GM19452 (cell line): Measurements from ENCODE around the gene B4GALT5.

Source experiments
- ATAC-seq: cut with Tn5 transposase; IDR thresholded peaks from one replicate; pipeline ENCODE4 v1.9.1; 2021; ENCODE audit not compliant: unreplicated experiment

B4GALT5 gene

DNA sequence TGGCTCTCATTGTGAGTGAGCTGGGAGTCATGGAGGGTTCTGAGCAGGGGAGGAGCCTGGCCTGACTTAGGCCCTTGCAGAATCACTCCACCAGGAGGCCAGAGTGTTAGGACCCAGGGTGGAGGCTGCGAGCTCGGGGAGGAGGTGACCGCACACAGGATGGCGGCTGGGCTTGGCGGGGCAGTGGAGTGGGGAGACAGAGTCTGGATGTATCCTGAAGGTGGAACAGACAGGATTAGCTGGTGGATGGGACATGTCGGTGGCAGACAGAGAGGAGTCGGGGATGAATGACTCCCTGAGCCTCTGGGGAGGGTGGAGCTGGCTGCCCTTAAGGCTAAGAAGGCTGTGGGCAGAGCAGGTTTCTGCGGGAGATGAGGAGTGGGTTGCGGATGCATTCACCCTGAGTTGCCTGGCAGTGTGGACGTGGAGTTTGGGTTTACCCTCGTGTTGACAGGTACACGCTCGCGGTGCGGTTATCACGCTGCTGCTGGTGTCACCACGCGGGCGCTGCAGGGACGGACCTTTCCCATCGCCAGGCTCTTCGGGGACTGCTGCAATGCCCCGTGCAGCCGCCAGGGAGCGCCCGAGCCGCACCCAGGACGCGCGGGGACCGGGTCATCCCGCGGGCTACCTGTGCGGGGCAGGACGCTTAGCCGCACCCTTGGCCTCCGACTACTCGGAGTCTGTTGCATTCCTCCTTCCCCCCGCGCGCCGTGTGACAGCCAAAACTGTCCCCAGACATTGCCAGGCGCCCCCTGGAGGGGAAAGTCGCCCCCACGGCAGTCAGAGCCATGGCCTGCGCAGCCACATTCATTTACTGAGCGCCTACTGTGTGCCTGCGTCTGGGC is 102.8 kb downstream of the B4GALT5 start:
- peak; percentile 50 for ATAC-seq

DNA sequence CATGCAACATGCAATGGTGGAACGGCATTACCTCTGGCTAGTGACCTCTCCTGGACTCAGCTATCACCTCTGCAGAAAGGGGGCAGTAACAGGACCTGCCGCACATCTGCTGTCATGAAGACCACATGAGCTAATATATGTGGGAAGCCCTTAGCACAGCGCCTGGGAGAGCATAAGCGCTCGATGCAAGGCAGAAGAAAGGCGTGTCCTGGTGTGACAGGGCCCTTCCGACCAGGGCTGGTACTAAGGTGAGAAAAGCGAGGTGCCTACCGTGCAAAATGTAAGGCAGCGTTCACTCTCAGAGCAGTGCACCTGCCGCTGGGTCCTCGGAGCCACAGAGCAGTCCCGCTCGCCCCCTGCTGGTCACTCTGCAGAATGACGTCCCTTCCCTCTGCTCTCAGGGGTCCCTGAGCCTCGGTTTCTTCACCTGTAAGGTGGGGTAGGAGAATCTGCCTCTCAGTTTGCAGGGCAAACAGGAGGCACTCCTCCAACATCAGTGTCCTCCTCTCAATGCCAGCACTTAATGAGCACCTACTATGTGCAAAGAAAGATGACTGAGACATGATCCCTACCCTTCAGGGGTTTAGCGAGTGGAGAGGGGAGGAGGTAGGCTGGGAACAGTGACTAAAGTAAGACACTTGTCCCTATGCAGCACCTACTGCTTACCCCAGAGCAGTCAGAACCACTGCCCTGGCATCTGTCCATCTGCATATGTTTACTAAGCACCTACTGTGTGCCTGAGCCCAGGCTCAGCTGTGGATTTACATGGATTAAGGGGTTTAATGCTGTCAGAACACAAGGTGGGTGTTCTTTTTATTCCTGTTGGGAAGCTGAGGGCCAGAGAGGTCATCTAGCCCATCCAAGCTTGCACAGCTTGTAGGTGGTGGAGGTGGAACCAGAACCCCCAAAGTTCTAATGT is 104.7 kb downstream of the B4GALT5 start:
- ATAC-seq: no peak

DNA sequence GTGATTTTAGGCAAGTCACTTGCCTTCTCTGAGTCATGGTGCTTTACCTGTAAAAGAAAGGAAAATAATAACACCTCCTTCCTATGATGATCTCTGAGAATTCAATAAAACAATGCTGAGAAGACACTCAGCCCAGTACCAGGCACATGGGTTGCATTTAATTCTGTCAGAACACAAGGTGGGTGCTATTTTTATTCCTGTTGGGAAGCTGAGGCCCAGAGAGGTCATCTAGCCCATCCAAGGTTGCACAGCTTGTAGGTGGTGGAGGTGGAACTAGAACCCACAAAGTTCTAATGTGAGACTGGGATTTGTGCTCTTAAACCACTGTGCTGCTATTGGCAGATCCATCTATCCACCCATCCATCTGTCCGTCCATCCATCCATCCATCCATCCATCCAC is 106.1 kb downstream of the B4GALT5 start:
- ATAC-seq: no peak

DNA sequence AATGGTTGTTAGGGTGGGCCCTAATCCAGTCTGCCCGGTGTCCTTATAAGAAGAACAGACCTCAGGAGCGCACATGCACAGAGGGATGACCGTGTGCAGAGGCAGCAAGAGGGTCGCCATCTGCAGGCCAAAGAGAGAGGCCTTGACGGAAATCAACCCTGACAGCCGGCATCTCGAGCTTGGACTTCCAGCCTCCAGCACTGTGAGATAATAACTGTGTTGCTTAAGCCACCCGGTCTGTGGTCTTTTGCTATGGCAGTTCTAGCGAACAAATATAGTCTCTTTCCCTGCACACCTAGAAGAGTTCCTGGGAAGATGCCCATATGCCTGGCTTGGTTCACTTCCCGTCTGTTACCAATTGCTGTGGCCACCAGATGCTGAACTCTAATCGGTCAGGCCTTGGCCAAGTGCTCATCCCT is 110.5 kb downstream of the B4GALT5 start:
- no peak for ATAC-seq

DNA sequence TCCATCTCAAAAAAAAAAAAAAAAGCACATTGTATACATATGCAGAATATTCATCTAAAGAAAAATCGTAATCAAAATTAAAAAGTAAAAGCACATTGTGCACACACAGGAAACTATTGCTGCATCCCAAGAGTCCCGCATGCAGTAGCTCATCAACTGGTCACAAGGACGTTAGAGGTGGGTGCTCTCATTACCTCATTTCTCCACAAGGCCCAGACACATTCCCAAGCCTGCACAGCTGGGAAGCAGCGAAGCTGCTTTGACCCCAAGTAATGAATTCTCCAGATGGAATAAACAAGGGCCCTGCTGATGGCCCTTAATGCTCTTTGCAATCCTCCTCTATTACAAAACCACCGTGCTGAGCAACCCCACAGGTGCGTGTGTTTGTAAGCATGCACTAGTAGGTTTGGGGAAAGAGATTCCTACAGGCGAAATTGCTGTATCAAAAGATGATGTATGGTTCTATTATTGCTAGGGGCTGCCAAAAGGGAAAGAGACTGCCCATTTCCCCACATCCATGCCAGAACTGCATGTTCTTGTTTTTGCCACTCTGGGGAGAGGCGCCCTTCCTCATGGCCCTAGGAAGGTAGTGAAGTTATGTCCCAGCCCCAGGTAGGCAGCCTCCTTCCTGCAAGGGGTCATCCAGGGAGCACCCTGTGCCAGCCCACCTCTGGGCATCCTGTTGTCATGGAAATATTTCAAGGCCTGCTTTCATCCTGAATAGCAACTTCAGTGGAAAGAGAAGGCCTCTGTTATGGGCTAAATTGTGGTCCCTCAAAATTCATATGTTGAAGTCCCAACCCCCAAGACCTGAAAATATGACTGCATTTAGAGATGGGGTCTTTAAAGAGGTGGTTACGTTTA is 111.1 kb downstream of the B4GALT5 start:
- no peak for ATAC-seq

DNA sequence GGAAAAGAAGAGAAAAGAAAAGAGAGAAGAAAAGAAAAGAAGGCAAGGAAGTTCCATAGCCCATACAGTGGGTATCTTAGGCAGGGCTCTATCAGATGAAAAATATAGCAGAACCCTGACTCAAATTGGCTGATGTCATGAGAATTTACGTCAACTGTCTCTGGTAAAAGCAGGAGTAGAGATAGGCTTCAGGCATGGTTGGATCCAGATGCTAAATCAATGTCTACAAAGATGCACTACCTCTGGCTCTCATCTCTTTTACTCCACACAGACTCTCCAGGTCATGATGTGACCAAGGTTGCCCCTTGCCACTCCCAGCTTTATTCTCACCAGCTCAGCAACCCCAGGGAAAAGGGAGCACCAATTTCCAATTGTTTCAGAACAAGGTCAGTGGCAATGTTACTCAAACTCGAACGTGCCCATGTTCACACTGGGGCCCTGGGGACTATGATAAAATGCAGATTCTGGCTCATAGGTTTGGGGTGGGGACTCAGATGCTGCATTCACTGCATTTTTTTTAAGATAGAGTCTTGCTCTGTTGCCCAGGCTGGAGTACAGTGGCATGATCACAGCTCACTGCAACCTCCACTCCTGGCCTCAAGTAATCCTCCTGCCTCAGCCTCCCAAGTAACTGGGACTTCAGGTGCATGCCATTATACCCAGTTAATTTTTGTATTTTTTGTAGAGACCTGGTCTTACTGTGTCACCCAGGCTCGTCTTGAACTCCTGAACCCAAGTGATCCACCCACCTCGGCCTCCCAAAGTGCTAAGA is 112.3 kb downstream of the B4GALT5 start:
- ATAC-seq: no peak

DNA sequence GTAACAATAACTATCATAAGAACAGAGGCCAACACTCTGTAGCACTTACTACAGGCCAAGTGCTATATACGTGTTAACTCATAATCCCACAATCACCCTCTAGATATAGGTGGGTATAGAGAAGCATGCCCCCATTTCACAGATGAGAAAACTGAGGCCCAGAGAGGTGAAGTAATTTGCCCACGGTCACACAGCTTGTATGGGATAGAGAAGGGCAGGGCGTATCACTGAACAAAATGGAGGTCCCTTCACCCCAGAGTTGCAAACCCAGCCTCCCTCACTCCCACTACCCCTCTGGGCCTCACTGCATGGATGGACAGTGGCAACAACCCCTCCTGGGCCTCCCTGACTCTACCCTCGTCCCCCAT is 113.9 kb downstream of the B4GALT5 start:
- no peak for ATAC-seq

DNA sequence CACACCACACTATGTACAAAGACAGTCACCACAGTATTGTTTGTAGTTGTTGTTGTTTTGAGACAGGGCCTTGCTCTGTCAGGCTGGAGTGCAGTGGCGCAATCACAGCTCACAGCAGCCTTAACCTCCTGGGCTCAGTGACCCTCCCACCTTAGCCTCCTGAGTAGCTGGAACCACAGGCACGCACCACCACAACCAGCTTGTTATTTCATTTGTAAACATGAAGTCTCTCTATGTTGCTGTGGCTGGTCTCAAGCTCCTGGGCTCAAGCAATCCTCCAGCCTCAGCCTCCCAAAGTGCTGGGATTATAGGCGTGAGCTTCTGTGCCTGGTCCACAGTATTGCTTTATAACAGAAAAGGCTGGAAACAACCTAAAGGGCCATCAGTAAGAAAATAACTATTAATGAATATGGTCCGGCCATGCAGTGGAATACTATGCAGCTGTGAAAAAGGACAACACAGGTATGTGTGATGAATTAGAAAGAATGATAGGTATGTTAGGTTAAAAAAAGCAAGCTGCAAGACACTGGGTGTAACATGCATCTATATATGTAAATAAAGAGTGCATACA is 115.8 kb downstream of the B4GALT5 start:
- ATAC-seq: no peak

DNA sequence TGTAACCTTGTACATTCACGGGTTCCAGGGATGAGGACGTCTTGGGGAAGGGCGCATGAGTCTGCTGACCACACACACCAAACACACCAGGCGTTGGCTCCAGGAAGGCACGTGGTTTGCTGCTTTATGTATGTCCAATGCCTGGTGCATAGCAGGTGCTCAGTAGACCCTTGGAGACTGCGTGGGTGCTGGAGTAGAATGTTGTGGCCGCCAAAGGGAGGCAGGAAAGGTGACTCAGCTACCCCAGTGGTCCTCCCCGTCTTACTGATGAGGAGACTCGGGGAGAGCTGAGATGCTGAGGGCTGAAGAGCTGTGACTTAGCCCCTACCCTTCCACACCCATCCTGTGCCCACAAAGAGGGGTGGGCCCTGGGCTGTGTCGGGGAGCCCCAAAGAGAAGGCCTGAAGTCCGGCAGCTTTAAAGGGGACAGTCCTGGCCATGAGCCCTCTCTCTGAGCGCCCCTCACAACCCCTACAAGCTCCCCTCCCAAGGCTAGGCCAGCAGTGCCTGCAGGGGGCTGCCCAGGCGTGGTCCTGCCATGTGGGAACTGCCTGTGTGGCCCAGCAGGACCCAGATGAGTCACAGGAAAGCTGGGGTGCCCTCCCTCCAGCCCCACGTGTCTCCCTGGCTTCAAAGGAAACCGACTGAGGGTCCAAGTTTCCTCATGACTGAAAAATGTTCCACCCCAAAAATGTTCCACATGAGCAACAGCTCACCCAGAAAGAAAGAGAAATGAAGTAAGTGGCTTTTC is 117.7 kb downstream of the B4GALT5 start:
- no peak for ATAC-seq

DNA sequence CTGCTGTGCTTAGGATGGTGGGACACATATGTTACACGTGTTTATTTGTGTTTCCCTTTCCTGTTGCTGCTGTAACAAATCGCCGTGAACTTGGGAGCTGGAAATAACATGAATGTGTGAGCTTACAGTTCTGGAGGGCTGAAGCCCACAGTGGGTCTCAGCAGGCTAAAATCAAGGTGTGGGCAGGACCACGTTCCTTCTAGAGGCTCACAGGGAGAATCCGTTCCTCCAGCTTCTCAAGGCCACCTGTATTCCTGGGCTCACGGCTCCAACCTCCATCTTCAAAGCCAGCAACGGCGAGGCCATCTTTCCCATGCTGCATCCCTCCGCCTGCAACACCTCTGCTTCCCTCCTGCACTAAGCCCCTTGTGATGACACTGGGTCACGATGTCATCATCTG is 118.3 kb downstream of the B4GALT5 start:
- ATAC-seq: no peak

DNA sequence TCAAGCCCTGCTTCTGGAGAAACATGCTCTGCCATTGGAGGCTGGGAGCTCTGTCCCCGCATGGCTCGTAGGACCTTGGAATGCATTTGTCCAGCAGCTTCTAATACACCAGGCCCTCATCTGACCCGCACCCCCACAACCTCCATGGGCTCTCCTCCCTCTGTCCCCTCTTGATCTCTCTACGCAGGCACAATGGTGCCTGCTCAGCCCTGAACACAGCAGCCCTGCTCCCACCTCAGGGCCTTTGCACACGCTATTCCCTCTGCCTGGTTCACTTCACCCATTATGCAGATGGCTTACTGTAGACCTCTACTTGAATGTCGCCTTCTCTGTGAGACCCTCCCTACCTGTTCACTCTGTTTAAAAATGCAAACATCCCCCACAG is 118.8 kb downstream of the B4GALT5 start:
- no peak for ATAC-seq

DNA sequence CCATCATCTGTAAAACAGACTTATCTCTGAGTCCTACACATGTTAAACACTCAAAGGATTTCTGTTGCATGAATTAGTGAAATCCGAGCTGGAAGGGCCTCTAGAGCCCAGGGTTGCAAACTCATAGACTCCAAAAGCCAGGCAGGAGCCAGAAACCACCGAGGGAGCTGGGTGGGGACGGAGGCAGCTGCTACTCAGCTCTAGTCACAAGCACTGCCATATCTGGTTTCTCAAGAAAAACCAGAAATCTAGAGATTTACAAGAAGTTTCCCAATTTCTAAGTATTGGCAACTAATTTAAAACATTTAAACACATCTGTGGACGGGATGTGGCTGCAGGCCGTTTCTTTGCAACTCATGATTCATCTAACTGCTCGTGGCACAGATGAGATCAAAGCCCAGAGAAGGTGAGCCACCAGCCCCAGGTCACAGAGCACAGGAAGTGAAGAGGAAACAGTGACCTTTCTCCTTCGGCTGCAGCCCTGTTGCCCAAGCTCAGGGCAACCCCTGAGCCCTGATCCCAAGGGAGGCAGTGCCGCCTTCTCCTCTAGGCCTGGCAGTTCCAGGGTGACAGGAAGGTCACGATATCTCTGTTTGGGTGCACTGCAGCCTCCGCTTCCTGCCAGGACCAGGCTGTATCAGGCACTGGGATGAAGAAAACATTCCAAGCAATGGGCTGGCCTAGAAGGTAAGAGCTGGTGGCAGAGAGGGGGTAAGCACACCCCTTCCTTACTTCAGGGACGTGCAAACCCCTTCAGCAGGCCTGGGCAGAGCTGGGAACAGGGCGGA is 119.3 kb downstream of the B4GALT5 start:
- ATAC-seq: no peak

DNA sequence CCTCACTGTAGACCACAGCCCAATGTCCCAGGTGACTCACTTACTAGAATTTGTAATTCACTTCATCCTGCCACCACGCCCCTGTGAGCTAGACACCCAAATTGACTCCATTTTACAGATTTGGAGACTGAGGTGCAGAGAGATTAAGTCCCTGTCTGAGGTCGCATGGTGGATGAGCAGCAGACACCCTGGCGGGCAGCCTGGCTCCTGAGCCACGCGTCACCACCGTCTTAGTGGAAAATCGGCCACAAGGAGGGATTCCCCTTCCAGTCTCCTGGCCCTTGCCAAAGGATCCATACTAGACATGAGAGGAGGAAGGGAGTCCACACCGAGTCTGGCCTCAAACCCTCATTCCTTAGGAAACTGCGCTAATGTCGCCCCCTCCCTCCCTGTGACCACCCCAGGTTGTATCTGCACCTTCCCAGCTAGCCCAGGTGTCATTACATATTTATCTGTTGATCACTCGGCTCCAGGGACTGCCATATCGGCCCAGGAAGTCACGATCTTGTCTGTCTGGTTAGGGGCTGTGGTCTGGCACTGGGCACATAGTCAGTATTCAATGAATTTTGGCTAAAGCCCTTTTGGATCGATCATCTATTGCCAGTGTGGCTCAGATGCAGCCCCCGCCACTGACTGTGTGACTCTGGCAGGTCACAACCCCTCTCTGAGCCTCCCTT is 120.1 kb downstream of the B4GALT5 start:
- no peak for ATAC-seq

DNA sequence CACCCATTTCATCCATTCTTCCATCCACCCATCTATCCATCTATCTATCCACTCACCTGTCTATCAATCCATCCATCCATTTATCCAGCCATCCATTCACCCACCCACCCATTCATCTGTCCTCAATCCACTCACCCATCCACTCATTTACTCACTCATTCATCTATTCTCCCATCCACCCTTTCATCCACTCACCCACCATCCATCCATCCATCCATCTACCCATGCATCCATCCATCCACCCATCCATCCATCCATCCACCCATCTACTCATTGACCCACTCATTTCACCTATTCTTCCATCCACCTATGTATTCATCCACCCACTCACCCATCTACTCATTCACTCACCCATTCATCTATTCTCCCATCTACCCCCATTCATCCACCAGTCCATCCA is 121.6 kb downstream of the B4GALT5 start:
- ATAC-seq: no peak

DNA sequence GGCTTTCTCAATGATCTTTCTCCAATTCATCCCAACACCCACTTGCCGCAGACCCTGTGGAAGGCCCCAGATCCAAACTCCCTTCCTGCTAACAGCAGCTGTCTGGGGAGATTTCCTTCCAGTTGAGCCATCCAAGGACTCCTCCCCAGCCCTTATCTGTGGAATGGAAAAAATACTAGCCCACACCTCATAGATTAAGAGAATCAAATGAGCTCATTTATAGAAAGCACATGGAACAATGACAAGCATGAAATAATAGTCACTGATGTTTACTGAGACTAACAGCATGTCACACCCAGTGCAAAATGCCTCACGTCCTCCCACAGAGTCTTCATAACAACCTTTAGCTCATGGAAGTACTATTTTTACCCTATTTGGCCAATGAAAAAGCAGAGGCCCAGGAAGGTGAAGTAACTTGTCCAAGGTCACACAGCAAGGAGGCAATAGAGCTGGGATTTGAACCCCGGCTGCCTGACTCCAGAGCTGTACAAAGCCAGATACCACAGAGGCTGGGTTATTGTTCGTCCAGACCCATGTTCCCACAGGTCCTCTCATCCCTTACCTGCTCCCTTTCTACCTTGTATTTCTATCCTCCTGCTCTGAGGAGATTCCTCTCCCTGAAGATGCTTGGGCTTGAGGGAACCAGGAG is 122.3 kb downstream of the B4GALT5 start:
- no peak for ATAC-seq

DNA sequence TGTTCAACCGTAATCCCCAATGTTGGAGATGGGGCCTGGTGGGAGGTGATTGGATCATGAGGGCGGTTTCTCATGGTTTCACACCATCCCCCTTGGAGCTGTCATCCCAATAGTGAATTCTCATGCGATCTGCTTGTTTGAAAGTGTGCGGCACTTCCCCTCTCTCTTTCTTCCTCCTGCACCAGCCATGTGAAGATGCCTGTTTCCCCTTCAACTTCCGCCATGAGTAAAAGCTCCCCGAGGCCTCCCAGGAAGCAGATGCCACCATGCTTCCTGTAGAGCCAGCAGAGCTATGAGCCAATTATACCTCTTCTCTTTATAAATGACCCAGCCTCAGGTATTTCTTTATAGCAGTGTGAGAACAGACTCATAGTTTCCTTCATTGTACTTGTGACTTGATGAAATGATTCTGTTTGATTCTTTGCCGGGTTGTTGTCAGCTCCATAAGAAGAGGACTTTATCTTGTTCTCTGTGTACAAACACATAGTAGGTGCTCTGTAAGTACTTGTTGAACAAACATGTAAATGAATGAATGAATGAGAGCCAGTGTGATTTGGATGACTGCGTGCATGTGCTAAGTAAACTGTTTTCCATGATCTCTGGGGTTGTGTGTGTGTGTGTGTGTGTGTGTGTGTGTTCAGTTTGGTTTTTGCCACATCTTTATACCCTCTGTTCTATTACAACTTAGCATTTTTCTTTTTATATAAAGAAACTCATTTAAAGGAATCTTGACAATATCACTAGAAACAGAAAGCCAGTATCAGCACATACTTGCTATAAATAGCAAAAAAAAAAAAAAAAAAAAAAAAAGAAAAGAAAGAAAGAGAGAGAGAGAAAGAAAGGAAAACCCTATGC is 123.3 kb downstream of the B4GALT5 start:
- ATAC-seq: no peak

DNA sequence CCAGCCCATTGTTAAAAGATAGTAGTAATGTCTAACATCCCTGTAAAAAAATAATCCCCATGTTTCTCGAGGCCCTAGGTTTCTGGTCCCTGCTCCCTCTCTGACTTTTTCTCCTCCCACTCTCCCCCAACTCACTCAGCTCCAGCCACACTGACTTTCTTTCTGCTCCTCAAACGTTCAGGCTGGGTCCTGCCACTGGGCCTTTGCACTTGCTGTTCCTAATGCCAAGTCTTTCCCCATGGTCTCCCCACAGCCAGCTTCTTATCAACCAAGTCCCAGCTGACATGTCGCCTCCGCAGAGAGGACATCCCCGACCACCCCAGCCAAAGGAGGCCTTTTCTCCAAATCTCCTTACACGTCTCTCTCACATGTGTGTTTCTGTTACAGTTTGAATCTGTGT is 123.9 kb downstream of the B4GALT5 start:
- ATAC-seq: no peak
